HepG2 (cell line): Measurements from ENCODE around the gene FBXO2.

Experiments used
- JARID2 ChIP-seq: sonication (generic); formaldehyde crosslinking; IDR thresholded peaks from 2 replicates; pipeline ENCODE4 v1.8.1; 2023; ENCODE audit warnings: missing genetic modification reagents, inconsistent platforms; ENCODE audit not compliant: insufficient replicate concordance
- NFIC ChIP-seq: IDR thresholded peaks from 2 replicates; pipeline ENCODE4 v1.6.1; 2012; ENCODE audit warnings: mild to moderate bottlenecking, low read length, inconsistent platforms
- SAP130 ChIP-seq: IDR thresholded peaks from 2 replicates; pipeline ENCODE4 v1.6.1; 2016; ENCODE audit warnings: low read depth
- TGIF2 ChIP-seq: IDR thresholded peaks from 2 replicates; pipeline ENCODE4 v1.6.1; 2016; ENCODE audit warnings: control low read depth, missing compliant biosample characterization
- ZNF776 ChIP-seq: sonication (generic); formaldehyde crosslinking; IDR thresholded peaks from 2 replicates; pipeline ENCODE4 v1.4.0; 2020; ENCODE audit warnings: mild to moderate bottlenecking, missing genetic modification reagents
- TF ChIP-seq, protein P1 (sequence below): sonication (generic); formaldehyde crosslinking; IDR thresholded peaks from 2 replicates; pipeline ENCODE4 v1.4.0; 2020; ENCODE audit warnings: missing genetic modification reagents, mild to moderate bottlenecking, borderline replicate concordance

DNA sequence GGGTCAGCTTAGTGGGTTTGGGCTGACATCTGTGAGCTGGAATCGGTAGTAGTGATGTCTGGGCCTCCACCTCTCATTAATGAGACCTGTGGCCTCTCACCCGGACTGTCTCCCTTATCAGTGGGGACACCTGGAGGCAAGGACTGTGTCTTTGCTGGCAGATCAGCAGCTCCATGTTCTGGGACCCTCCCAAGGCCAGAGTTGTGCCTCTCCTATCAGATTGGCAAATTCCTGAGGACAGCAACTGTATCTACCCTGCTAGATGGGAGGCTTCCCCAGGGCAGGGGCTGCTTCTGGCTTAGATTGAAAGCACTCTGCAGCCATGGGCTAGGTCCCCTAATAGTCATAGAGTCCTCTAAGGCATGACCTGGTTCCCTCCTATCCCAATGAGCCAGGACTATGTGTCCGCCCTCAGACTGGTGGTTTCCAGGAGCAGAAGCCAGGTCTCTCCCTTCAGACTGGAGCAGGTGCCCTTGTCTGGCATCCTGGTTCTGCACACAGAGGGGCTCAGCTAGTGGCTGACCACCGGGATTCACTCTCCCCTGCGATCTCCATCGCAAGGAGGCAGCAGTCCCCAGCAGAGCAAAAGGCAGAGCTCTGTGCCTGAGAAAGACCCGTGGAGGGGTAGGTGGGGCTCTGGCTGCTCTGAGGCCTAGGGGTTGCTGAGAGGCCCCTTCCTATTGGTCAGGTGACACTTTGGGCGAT is 43.1 kb upstream of the FBXO2 start:
- TF ChIP-seq ZNF776, result no peak
- no peak for TF ChIP-seq SAP130
- TF ChIP-seq JARID2 (CRISPR knock-in tag), result no peak
- no peak for TF ChIP-seq NFIC
- TF ChIP-seq, protein P1, sequence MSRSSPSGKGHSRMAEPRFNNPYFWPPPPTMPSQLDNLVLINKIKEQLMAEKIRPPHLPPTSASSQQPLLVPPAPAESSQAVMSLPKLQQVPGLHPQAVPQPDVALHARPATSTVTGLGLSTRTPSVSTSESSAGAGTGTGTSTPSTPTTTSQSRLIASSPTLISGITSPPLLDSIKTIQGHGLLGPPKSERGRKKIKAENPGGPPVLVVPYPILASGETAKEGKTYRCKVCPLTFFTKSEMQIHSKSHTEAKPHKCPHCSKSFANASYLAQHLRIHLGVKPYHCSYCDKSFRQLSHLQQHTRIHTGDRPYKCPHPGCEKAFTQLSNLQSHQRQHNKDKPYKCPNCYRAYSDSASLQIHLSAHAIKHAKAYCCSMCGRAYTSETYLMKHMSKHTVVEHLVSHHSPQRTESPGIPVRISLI (CRISPR knock-in tag), result no peak
- no peak for TF ChIP-seq TGIF2
